ENCODE measurements around the gene NACA.

- TF ChIP-seq CTCF (IDR thresholded peaks at IDR 0.05), result no peak
- TF ChIP-seq POLR2A (IDR thresholded peaks at IDR 0.05), result no peak
- TF ChIP-seq POLR2AphosphoS5 (IDR thresholded peaks at IDR 0.05), result no peak
Measured at GRCh38 chr12:56721216-56721615, 3.9 kb downstream of the NACA start.
